Activated CD4-positive, alpha-beta T cell treated with anti-CD3 and anti-CD28 coated beads for 36 hours (primary cell): ENCODE results near the gene SHLD1. TPM values are rescaled to one million over a fixed set of nuclear protein-coding genes. Genes with fewer than 3 reads are reported as not detected.
"Not testable (repeated sequence)": the region's sequence is repeated elsewhere in the genome, so short reads cannot be mapped to it uniquely, and the experiment has no call there.

Experiments used
- ATAC-seq: fragments of 200-7000 bp; cut with Tn5 transposase; one replicate; pipeline ENCODE4 v1.10.0; 2021; ENCODE audit warnings: mild to moderate bottlenecking, moderate library complexity
- CTCF ChIA-PET: fragments of 350-600 bp; sonication (Branson Sonifier 250); formaldehyde crosslinking; loops from one replicate; lab custom pipeline; 2021; ENCODE audit warnings: antibody characterized with exemption; lab: Charles Lee
- POLR2A ChIA-PET: fragments of 350-600 bp; sonication (Branson Sonifier 250); formaldehyde crosslinking; loops from one replicate; lab custom pipeline; 2021; ENCODE audit warnings: antibody characterized with exemption, inconsistent platforms; lab: Charles Lee
- DNase-seq: peaks from one replicate; pipeline ENCODE4 v3.0.0-alpha.2; 2020
- H3K27ac Mint-ChIP-seq: one replicate; pipeline ENCODE4 v1.8.0; 2021; ENCODE audit warnings: mixed read lengths
- H3K27me3 Mint-ChIP-seq: one replicate; pipeline ENCODE4 v1.8.0; 2021; ENCODE audit warnings: mixed read lengths
- H3K36me3 Mint-ChIP-seq: one replicate; pipeline ENCODE4 v1.8.0; 2021; ENCODE audit warnings: low read depth, mixed read lengths
- H3K4me1 Mint-ChIP-seq: one replicate; pipeline ENCODE4 v1.8.0; 2021; ENCODE audit warnings: mixed read lengths
- H3K4me3 Mint-ChIP-seq: one replicate; pipeline ENCODE4 v1.8.0; 2021; ENCODE audit warnings: mild to moderate bottlenecking, moderate library complexity, mixed read lengths
- H3K9me3 Mint-ChIP-seq: one replicate; pipeline ENCODE4 v1.8.0; 2021; ENCODE audit warnings: low read depth, mixed read lengths
- intact Hi-C, 2 experiments: fragments of 100-400 bp; cut with DNase I in 1 of 2; cut with micrococcal nuclease in 1 of 2; formaldehyde crosslinking; loops; one replicate each; pipeline versions ENCODE4 v1.14.2 to v1.15.1; 2022 to 2024; cut with DNase I, micrococcal nuclease
- total RNA-seq, 2 experiments: library from RNA; stranded (reverse); gene quantifications; one replicate each; pipeline ENCODE4 v1.2.3, GENCODE V29; 2021

SHLD1 gene
- total RNA-seq, 2 experiments from 2014 or later = 10.4 to 10.5 TPM

- H3K4me1 Mint-ChIP-seq = peaks cover 2% of the 10 kb centered on the region
- H3K36me3 Mint-ChIP-seq = peaks cover 6% of the 10 kb centered on the region
- intact Hi-C loops = no loop called here
- DNase-seq (no peak), ATAC-seq (no peak)
- H3K4me3 Mint-ChIP-seq = no peak overlapping the region
- ChIA-PET POLR2A (interaction anchor here (0.6 kb wide), 1 partner anchor 327 kb away, joined by 7 read pairs; no protein-coding TSS in a partner anchor), CTCF (interaction anchor here (0.7 to 2.1 kb wide), 10 partner anchors 8 to 268 kb away, joined by 3 to 9 read pairs (median 3); no protein-coding TSS in a partner anchor)
- no peak overlapping the region for H3K27ac Mint-ChIP-seq
- no peaks in the 10 kb centered on the region for H3K9me3 Mint-ChIP-seq
- H3K27me3 Mint-ChIP-seq = no peaks in the 10 kb centered on the region
These were observed 46.3 kb downstream of the SHLD1 start for GRCh38 chr20:5796331-5797040.

- no peaks in the 10 kb centered on the region for H3K9me3 Mint-ChIP-seq
- intact Hi-C loops = no loop called here
- no peak for ATAC-seq
- H3K27ac Mint-ChIP-seq = no peak overlapping the region
- no peak for DNase-seq
- ChIA-PET POLR2A (interaction anchor here (0.6 kb wide), 1 partner anchor 328 kb away, joined by 7 read pairs; no protein-coding TSS in a partner anchor), CTCF (interaction anchor here (0.7 to 2.1 kb wide), 7 partner anchors 9 to 268 kb away, joined by 3 to 9 read pairs (median 3); no protein-coding TSS in a partner anchor)
- H3K4me3 Mint-ChIP-seq = no peak overlapping the region
- H3K4me1 Mint-ChIP-seq = peaks cover 1% of the 10 kb centered on the region
- peaks cover 6% of the 10 kb centered on the region for H3K36me3 Mint-ChIP-seq
- H3K27me3 Mint-ChIP-seq = no peaks in the 10 kb centered on the region
These were observed 47.0 kb downstream of the SHLD1 start for GRCh38 chr20:5797165-5797564.

DNA sequence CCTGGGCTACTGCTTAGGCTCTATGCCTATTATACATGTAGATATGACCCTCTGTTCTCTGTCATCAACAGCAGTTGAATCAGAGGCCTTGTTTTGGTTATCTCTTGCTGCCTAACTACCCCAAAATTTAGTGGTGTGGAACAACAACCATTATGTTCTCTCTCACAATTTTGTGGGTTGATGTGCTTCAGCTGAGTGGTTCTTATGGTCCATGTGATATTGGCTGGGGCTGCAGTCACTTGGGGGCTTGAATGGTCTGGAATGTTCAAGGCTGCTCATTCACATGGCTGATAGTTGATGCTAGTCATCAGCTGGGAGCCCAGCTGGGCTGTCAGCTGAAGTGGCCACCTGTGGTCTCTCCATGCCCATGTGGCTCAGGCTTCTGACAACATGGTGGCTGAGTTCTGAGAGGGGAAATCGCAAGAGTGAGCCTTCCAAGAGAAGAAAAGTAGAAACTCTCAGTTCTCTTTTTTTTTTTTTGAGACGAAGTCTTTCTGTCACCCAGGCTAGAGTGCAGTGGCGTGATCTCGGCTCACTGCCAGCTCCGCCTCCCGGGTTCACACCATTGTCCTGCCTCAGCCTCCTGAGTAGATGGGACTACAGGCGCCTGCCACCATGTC is 47.8 kb downstream of the SHLD1 start:
- POLR2A ChIA-PET = interaction anchor here (0.7 kb wide), 1 partner anchor 188 kb away, joined by 3 read pairs; no protein-coding TSS in a partner anchor
- Mint-ChIP-seq H3K4me3 (no peak overlapping the region), H3K4me1 (peaks cover 7% of the 10 kb centered on the region), H3K9me3 (no peaks in the 10 kb centered on the region), H3K27me3 (no peaks in the 10 kb centered on the region), H3K27ac (no peak overlapping the region), H3K36me3 (peaks cover 8% of the 10 kb centered on the region)
- CTCF ChIA-PET = interaction anchor here (1.5 to 2.1 kb wide), 3 partner anchors 10 to 269 kb away, joined by 7 to 9 read pairs (median 7); no protein-coding TSS in a partner anchor
- DNase-seq (no peak), ATAC-seq (no peak)
- intact Hi-C loops = no loop called here

DNA sequence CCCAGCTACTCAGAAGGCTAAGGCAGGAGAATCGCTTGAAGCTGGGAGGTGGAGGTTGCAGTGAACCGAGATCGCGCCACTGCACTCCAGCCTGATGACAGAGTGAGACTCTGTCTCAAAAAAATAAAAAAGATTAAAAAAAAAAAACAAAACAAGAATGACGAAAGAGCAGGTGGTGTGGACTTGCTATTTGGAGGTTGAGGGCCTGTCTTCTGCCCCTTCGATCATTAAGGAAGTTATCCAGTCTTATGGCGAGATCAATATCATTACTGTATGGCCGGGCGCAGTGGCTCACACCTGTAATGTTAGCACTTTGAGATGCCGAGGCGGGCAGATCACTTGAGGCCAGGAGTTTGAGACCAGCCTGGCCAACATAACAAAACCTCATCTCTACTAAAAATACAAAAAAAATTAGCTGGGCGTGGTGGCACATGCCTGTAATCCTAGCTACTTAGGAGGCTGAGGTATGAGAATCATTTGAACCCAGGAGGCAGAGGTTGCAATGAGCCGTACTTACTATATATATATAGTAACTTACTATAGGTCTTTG is 53.6 kb downstream of the SHLD1 start:
- H3K27me3 Mint-ChIP-seq, H3K9me3 Mint-ChIP-seq, H3K27ac Mint-ChIP-seq, H3K4me3 Mint-ChIP-seq, ATAC-seq, DNase-seq, H3K36me3 Mint-ChIP-seq, POLR2A ChIA-PET: not testable (repeated sequence)
- CTCF ChIA-PET = interaction anchor here (0.6 to 2.4 kb wide), 4 partner anchors 16 to 275 kb away, joined by 3 to 10 read pairs (median 3); no protein-coding TSS in a partner anchor
- peaks cover 35% of the 10 kb centered on the region for H3K4me1 Mint-ChIP-seq
- intact Hi-C loops = loop anchor here in 1 of 2 experiments (10.0 kb wide), 1 partner anchor 131 kb away; no protein-coding TSS in a partner anchor

GRCh38 chr20:5806457-5807263 is 56.5 kb downstream of the SHLD1 start:
- CTCF ChIA-PET = interaction anchor here (0.7 to 1.0 kb wide), 2 partner anchors 10 to 547 kb away, joined by 3 read pairs; no protein-coding TSS in a partner anchor
- intact Hi-C loops = loop anchor here in 1 of 2 experiments (10.0 kb wide), 1 partner anchor 128 kb away; no protein-coding TSS in a partner anchor
- Mint-ChIP-seq H3K27ac (no peak overlapping the region), H3K27me3 (no peaks in the 10 kb centered on the region), H3K9me3 (no peaks in the 10 kb centered on the region), H3K4me1 (peaks cover 35% of the 10 kb centered on the region), H3K4me3 (no peak overlapping the region), H3K36me3 (peaks cover 1% of the 10 kb centered on the region)
- ATAC-seq (peak; percentile 68), DNase-seq (peak; percentile 17)
- POLR2A ChIA-PET = no interaction called here

DNA sequence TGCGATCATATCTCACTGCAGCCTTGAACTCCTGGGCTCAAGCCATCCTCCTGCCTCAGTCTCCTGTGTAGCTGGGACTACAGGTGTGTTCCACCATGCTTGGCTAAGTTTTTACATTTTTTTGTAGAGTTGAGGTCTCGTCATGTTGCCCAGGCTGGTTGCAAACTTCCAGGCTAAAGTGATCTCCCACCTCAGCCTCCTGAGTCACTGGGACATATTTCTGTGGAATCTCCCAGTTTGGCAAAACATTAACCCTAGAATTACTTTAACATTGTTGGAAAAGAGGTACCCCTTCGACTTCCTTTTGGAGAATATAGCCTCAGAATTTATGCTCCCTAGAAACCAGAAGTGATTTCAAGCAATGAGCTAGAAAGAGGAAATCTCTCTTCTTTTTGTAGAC is 57.2 kb downstream of the SHLD1 start:
- intact Hi-C loops = loop anchor here in 1 of 2 experiments (10.0 kb wide), 1 partner anchor 127 kb away; no protein-coding TSS in a partner anchor
- ATAC-seq (no peak), DNase-seq (no peak)
- H3K27ac Mint-ChIP-seq = no peak overlapping the region
- CTCF ChIA-PET = interaction anchor here (0.7 kb wide), 1 partner anchor 11 kb away, joined by 3 read pairs; no protein-coding TSS in a partner anchor
- H3K9me3 Mint-ChIP-seq = no peaks in the 10 kb centered on the region
- peaks cover 1% of the 10 kb centered on the region for H3K36me3 Mint-ChIP-seq
- no peaks in the 10 kb centered on the region for H3K27me3 Mint-ChIP-seq
- POLR2A ChIA-PET = no interaction called here
- no peak overlapping the region for H3K4me3 Mint-ChIP-seq
- peaks cover 33% of the 10 kb centered on the region for H3K4me1 Mint-ChIP-seq

DNA sequence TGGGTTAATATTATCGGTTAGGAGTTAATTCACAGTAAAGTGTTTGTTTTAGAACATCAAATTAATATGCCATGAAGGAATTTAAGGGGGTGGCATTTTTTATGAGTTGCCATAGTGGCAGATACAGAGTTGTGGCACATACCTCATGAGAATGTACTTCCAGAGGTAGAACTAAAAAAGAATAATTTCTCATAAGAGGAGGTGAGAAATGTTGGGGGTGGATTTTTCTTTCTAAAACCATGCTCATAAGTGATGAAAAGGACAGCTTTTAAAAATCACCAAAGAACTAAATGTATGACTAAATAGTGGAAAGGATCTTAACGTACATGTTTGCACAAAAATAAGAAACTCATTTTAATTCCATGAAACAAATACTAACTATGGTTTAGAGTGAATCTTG is 58.7 kb downstream of the SHLD1 start:
- no peak overlapping the region for H3K27ac Mint-ChIP-seq
- H3K4me3 Mint-ChIP-seq = no peak overlapping the region
- H3K9me3 Mint-ChIP-seq = no peaks in the 10 kb centered on the region
- ChIA-PET POLR2A (no interaction called here), CTCF (interaction anchor here (0.9 kb wide), 1 partner anchor 13 kb away, joined by 3 read pairs; no protein-coding TSS in a partner anchor)
- intact Hi-C loops = loop anchor here in 1 of 2 experiments (10.0 kb wide), 1 partner anchor 126 kb away; no protein-coding TSS in a partner anchor
- no peaks in the 10 kb centered on the region for H3K27me3 Mint-ChIP-seq
- DNase-seq = no peak
- peaks cover 25% of the 10 kb centered on the region for H3K4me1 Mint-ChIP-seq
- no peak for ATAC-seq
- H3K36me3 Mint-ChIP-seq = no peaks in the 10 kb centered on the region

- Mint-ChIP-seq H3K9me3 (no peaks in the 10 kb centered on the region), H3K4me1 (peaks cover 21% of the 10 kb centered on the region), H3K27me3 (no peaks in the 10 kb centered on the region), H3K36me3 (no peaks in the 10 kb centered on the region), H3K4me3 (no peak overlapping the region), H3K27ac (no peak overlapping the region)
- CTCF ChIA-PET = interaction anchor here (0.9 kb wide), 1 partner anchor 12 kb away, joined by 3 read pairs; no protein-coding TSS in a partner anchor
- intact Hi-C loops = loop anchor here in 1 of 2 experiments (10.0 kb wide), 1 partner anchor 125 kb away; no protein-coding TSS in a partner anchor
- POLR2A ChIA-PET = no interaction called here
- ATAC-seq (no peak), DNase-seq (no peak)
These were observed 59.3 kb downstream of the SHLD1 start for GRCh38 chr20:5809495-5809894.

DNA sequence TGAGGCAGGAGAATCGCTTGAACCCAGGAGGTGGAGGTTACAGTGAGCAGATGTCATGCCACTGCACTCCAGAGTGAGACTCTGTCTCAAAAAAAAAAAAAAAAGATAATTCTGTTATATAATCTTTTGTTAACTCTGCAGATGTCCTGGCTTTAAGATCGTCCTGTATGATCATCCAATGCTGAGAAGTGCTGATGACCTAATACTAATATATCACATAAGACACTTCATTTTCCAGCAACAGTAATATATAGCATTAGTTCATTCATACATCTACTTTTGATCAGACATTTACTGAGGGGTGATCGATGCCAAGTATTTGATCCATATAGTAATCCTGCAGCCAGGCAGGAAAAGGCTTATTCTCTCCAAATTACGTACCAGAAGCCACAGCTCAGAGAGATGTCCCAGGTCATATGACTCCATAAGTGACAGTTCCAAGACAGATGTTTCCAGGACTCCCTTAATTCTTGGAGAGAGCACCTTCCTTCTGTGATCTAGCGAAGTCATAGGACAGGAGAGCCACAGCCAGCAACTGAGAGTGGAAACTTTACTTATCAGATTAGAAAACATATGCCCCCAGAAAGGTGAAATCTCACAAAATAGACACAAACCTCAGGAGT is 60.7 kb downstream of the SHLD1 start:
- ChIA-PET CTCF (interaction anchor here (1.0 kb wide), 1 partner anchor 281 kb away, joined by 3 read pairs; no protein-coding TSS in a partner anchor), POLR2A (interaction anchor here (0.7 kb wide), 1 partner anchor 204 kb away, joined by 3 read pairs; no protein-coding TSS in a partner anchor)
- H3K36me3 Mint-ChIP-seq = no peaks in the 10 kb centered on the region
- no peak overlapping the region for H3K27ac Mint-ChIP-seq
- no peak overlapping the region for H3K4me3 Mint-ChIP-seq
- DNase-seq = no peak
- peaks cover 10% of the 10 kb centered on the region for H3K4me1 Mint-ChIP-seq
- intact Hi-C loops = loop anchor here in 1 of 2 experiments (10.0 kb wide), 1 partner anchor 264 kb away; no protein-coding TSS in a partner anchor
- no peaks in the 10 kb centered on the region for H3K9me3 Mint-ChIP-seq
- no peak for ATAC-seq
- no peaks in the 10 kb centered on the region for H3K27me3 Mint-ChIP-seq

DNA sequence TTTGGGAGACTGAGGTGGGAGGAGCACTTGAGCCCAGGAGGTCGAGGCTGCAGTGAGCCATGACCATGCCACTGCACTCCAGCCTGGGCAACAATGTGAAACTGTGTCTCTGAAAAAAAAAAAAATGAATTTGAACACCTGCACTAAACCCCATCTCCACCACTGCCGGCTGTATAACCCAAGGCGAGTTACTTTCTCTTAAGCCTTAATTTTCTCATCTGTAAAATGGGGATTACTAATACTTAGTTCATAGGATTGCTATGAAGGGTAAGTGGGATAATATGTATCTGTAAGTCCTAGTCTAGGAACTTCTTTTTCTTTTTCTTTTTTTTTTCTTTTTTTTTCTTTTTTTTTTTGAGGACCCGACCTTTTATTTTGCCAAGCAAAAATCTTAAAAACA is 61.5 kb downstream of the SHLD1 start:
- POLR2A ChIA-PET = no interaction called here
- peaks cover 2% of the 10 kb centered on the region for H3K4me1 Mint-ChIP-seq

More for the DNA sequence above, 61.5 kb downstream of the SHLD1 start:
- no peak for DNase-seq
- no peak for ATAC-seq
- intact Hi-C loops = loop anchor here in 1 of 2 experiments (10.0 kb wide), 1 partner anchor 263 kb away; no protein-coding TSS in a partner anchor
- CTCF ChIA-PET = no interaction called here
- H3K27ac Mint-ChIP-seq = no peak overlapping the region
- no peak overlapping the region for H3K4me3 Mint-ChIP-seq
- no peaks in the 10 kb centered on the region for H3K36me3 Mint-ChIP-seq
- no peaks in the 10 kb centered on the region for H3K27me3 Mint-ChIP-seq
- no peaks in the 10 kb centered on the region for H3K9me3 Mint-ChIP-seq
